ENCODE results near the gene PRR15L.
"Not testable (repeated sequence)": the region's sequence is repeated elsewhere in the genome, so short reads cannot be mapped to it uniquely, and the experiment has no call there.

Gene PRR15L

DNA sequence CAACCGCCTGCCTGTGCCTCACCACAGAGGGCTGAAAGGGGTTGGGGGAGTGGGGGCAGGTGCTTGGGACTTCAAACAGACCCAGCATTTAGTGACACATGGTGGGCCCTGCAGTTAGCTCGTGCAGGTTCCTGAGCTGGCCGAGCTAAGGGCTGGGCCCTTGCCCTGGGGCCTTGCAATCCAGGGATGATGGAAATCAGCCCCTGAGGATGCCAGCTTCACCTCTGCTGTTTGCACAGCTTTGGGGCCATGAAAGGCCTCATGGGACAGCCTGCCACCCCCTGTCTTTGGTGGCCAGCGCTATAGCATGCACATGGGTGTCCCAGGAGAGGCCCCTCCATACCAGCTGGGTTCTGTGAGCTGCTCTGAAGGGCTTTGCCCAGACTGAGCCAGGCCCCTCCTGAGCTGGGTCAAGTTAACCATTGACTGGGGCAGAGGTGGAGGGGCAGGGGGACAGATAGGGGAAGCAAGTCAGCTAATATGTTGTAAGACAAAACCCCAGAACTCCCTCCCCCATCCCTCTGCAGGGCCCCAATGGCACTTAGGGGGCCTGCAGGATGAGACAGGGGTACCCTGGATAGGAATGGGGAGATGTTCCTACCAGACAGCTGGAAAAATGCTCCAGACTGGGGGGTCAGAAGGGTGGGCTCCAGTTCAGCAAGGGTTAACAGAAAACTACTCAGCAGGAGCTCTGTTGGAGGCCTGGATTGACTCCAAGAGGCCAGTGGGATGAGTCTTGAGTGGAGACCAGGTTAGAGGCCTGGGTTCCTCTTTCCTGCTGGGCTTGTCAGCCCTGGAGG, 692 bp downstream of the PRR15L start:
- DNase-seq, result no peak

DNA sequence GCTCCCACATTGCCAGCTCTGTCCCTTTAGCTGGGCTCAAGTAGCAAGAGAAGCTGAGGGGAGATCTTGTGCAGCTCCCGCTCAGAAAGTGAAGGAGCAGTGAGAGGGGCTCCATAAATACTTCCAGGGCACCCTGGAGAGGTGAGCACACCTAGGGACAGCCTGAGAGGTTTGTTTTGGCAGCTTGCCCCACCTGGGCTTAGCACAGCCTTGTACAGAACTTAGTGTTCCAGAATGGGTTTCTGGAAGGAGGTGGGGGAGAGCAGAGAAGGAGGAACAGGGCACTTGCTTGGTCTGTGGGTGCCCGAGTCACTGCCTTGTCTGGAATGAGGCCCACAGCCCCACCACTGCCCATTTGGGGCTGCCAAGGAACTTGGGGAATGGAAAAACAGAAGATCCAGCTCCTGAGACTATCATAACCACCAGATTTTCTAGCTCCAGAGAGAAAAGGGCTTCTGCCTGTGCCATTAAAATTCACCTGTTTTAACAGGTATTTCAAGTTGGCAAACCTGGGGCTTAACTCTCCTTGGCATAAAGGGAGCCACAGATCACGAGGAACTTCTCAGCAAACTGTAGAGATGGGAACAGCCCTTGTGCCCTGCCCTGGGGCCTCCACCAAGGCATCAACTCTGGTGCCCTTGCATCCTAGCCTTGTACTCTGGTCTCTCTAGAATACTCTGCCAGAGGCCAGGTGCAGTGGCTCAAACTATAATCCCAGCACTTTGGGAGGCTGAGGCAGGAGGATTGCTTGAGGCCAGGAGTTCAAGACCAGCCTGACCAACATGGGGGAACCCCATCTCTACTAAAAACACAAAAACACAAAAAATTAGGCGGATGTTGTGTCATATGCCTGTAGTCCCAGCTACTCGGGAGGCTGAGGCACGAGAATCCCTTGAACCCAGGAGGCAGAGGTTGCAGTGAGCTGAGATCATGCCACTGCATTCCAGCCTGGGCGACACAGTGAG, 1.9 kb downstream of the PRR15L start:
- DNase-seq, result no peak

DNA sequence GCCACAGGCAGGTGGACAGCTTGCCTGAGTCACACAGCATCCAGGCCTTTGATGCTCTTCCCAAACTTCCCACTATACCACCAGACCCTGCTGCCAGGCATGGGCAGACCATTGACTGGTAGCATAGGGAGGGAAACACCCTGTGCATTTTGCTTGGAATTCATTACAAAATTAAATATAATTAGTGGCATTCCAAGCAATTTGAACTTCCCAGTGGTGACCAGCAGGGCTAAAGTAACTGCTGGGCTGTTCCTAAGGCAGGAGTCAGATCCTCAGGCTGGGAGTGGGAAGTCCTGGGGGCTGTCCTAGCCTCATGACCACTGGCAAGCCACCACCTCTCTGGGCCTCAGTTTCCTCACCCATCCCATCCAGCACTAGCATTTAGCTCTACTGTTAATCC, 3.8 kb downstream of the PRR15L start:
- DNase-seq, result no peak

DNA sequence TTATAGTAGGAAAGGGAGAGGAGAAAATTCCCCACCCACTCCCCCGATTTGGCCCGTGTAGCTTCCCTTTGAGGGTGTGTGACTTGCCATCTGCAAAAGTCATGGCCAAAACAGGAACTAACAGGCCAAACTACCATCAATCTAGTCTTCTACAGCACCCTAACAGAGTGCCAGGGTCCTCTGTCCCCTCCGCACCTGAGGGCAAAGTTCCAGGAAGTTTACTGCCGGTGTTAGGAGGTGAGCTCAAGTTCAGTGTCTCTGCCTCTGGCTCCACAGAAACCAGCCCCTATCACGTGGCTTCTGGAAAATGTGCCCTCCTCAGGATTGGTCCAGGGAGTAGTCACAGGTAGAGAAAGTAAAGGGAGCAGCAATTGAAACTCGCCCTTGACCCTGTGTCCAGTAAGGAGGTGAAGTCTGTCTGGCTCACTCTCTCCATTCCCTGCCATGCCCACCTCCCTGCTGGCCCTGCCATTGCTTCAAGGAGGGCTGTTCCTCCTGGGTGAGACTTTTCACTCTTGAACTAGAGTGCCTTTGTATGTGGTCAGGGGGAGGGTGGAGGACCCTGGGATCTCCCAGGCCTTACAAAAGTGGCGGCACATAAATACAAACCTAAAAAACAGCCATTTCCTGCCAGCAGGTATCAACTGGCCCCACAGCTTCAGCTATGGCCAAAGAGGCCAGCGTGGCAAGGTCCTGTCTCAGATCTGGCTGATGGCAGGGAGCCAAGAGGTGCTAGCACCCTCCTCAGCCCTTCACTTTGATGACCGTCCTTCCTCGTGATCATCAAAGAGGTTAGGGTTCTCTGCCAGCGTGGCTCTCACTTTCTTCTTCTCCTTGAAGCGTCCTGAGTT, 5.3 kb downstream of the PRR15L start:
- DNase-seq, result no peak

DNA sequence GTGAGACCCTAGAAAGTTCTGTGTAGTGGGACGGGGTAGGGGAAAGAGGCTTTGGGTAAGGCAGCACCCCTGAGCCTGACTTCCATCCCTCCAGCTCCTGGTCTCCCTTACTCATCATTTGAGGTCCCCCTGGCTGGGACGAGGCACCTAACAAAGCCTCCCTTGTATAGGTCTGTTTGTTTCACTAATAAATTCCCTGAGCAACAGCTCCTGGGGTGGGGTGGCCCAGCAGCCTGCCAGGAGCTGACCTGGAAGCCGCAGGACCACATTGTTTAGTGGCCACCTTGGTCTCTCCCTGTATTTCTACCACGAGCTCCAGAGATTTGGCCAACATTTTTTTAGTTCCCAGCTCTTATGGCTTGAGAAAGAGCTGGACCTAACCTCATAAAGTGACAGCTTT, 7.2 kb downstream of the PRR15L start:
- no peak for DNase-seq

DNA sequence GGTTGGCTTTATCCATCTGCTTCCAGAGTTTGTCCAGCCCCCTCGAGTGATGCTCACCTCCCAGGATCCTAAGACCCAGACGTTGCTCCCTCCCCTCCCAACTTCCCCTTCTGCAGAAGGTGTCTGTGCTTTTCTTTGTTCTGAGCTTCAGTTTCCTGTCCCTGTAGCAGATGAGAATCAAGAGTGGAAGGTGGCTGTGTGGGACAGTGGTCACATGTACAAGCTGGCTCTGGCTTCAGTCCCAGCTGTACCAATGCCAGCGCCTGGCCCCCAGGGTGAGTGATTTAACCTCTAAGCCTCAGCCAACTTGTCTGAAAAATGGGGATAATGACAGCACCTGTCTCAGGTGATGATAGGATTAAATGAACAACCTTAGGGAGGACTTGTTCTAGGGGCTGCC, 7.7 kb downstream of the PRR15L start:
- no peak for DNase-seq

DNA sequence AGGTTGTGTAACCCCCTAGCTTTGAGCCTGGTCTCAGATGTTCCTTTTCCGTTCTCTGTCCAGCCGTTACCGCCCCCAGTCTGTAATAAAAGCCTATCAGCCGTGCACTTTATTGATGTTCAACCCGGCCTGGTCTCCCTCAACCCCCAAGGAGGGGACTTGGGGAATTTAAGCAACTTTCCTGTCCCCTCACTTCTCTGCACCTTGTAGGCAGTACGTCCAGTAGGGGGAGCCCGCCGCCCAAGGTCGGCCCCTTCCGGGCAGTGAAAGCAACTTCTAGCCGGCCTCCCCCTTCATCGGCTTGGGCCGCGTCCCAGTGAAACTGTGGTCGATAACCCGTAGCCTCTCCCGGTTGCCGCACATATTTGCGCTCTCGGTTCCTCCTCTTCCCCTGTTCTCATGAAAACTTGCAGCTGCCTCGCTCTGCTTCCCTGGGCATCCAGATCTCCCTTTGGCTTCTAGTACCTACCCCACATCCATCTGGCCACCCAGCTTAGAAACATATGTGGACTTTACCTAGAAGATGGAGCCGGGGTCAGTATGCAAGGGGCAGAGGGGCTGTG, 8.4 kb downstream of the PRR15L start:
- peak; percentile 91 for DNase-seq

DNA sequence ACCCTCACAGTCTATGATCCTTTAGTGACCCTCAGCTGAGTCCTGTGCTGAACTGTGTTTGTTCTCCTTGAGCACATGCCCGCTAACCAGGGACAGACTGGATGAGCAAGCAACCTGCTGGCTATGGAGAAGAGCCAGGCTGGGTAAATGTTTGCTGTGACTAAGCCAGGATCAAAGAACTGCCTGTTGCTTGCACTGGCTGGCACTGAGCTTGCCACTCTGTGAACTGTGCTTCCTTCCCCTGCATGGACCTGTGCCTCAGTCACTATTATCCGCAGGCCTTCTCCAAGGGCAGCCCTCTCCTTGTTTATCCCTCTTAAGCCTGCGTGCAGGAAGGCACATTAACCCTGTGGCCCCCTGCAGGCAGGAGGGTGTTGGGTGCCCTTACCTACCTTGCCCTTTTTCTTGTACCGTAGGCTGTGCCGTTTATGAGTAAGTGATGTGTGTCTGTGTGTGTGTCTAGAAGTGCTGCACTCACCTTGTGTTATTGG, 8.9 kb downstream of the PRR15L start:
- no peak for DNase-seq

DNA sequence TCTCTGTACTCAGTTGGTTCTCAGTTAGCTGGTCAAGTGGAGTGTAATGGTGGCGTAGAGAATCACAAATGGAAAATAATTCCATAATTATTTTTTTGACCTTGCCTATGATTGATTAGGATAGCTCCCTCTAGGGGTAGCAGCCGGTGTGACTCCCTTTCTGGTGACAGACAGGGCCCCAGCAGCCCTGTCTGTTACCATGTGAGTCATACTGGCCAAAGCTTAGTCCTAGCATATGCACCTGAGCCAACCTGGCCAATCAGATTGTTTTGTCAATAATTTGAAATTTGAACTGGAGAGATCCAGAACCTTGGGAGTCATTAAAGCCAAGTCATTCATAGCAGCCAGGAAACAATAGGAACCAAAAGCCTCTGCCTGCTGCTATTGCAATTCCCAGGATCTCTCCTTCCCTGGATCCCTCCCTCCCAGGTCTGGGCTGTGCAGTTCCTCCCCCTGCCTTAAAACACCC, 10.7 kb downstream of the PRR15L start:
- DNase-seq, result peak; percentile 88

DNA sequence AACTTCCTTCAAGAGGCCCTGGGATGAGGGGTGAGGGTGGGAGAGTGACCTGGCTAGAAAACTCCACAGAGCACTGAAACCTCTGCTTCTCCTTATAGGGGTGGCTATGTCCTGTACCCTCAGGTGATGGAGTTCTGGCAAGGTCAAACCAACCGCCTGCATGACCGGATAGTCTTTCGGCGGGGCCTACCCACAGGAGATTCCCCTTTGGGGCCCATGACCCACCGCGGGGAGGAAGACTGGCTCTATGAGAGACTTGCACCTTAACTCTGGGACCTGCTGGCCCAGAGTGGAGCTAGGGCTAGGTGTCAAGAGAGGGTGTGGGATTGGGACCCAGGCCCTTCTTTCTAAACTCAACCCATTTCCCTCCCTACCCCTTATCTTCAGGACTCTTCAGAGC, 11.2 kb downstream of the PRR15L start:
- no peak for DNase-seq

DNA sequence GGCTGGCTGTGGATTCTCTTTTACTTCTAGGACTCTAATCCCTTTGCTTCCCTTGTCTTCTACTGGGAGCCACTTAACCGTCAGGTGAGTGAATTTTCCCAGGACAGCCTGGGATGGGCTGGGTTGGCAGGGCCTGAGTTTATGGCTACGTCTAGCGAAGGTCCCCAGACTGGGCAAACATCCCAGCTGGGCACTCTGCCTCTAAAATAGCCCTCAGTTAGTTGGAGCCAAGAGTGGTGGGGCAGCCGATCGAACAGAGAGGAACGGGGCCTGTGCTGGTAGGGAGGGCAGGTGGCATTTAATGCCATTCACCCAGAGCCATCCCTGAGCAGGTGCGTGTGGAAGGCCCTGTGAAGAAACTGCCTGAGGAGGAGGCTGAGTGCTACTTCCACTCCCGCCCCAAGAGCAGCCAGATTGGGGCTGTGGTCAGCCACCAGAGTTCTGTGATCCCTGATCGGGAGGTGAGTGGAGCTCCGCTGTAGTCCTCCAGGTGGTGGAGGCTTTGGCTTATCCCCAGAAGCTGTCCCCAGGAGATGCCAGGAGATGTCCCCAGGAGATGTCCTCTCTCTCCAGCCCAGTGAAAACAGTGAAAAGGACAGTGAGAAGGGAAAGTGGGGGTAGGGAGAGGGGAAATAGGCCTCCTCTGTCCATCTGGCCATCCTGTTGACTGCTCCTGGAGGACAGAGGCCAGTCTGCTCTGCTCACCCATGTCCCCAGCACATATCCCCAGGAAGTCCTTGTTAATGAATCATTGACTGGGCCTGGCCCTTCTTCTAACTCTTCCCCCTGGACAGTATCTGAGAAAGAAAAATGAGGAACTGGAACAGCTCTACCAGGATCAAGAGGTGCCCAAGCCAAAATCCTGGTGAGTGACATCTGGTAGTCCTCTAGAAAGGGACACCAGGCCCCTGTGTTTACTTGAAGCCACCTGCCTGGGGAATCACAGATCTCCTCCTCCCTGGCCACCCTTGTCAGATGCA, 11.9 kb downstream of the PRR15L start:
- no peak for DNase-seq

DNA sequence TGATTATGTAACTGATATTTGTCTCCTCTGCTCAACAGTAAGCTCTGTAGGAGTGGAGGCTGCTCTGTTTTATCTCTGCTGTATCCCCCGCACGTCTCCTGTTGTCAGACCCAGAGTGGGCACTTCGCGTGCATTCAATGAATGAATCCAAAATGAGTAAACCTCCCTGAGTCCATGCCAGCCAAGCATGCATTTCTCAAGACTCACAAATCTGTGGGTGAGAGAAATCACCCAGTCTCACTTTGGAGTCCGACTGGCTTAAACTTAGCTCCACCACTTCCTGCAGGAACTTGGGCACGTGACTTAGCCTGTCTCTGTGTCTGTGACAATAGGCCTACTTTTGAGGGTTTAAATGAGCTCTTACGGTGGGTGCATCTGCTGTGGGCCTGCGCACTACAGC, 12.6 kb downstream of the PRR15L start:
- no peak for DNase-seq

DNA sequence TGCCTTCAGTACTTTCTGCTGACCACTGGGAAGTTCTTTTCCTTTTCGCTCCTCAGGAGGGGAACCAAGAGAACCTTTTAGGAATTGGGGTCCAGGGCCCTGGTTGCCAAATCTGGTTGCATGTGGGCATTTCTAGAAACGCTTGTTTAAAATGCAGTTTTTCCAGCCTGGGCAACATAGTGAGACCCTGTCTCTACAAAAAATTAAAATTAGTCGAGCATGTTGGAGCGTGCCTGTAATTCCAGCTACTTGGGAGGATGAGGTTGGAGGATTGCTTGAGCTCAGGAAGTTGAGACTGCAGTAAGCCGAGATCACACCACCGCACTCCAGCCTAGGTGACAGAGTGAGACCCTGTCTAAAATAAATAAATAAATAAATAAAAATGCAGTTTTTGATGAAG, 15.1 kb downstream of the PRR15L start:
- no peak for DNase-seq

DNA sequence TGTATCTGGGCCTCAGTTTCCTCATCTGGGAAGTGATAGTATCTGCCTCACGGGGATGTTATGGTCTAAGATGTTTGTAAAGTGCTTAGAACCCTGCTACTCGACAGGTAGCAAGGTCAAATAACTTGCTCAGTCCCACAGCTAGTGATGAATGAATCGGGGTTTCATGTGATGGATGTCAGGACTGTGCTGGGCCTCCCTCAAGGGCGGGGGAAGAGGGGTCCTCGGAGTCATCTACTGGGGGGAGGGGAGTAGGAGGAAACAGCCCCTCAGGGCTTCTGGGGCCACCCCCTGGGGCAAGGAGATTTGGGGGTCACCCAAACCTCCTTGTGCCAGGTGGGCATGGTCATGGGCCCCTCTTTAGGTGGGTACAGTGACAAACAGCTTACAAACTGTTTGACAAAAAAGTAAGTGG, 15.6 kb downstream of the PRR15L start:
- DNase-seq, result no peak

DNA sequence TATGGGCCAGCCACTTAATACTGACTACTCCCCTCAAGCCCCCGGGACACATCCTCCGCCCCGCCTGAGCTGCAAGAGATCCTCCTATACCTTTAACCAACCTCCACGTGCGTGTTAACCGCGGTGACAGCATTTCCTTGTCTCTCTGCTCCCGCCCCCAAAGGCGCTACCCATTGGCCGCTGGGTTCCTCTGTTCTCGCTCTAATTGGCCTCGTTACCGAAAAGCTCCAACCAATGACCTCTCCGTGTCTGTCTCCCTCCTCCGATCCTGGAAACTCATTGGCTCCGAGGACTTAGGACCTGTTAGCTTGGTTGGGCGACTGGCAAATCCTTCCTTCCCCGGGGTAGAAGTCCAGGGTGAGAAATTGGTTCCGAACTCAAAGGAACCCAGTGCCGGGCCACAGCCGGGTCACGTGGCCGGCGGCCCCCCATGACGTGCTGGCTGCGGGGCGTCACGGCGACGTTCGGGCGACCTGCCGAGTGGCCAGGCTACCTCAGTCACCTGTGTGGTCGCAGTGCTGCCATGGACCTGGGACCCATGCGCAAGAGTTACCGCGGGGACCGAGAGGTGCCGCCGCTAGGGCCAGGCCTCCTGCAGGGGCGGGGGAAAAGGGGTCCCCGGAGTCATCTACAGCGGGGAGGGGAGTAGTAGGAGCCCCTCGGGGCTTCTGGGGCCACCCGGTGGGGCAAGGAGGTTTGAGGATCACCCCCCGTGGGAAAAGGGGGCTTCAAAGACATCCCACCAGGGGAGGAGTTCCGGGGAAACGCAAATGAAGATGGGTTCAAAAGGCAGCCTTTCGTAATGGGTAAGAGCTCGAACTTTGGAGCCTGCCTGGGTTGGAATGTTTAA, 16.2 kb downstream of the PRR15L start, which contains the start of gene PNPO:
PNPO (plus strand) TSS at position 326 of the 850 bp plus-strand sequence; CDS start at position 431, 105 bp downstream.
- peak; percentile 99 for DNase-seq

DNA sequence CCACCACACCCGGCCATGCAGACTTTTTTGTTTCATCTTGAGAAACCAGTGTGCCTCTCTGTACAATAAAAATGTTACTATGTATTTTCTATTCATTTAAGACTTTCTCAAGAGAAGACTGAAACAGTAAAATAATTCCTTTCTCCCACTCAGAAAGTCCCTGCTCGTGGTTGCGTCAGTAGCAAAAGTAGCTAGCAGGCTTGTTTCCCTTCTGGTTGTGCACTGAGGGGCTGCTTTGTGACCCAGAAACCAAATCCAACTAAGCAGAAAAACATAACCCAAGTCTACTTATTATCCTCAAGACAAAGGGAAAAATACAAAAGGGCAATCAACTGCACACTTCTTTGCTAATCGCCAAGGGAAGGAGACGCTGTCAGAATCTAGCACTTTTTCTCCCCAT, 19.7 kb downstream of the PRR15L start:
- no peak for DNase-seq

DNA sequence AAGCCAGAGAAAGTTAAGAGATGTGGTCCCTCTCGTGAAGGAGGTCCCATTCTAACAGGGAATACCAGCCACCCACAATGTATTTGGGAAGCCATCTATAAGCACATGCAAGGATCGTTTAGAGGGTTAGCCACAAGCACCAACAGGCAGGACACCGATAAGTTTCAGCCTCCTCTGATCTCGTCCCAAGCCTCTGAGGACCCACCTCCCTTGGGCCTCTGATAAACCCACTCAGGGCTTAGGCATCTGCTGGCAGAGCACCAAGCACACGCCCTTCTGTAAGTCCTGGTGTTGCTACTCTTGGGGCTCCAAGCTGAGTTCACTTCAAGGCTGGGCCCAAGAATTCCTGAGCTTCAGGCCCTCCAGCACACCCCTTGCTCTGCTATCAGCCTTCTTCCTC, 21.7 kb downstream of the PRR15L start:
- DNase-seq, result peak; percentile 77

DNA sequence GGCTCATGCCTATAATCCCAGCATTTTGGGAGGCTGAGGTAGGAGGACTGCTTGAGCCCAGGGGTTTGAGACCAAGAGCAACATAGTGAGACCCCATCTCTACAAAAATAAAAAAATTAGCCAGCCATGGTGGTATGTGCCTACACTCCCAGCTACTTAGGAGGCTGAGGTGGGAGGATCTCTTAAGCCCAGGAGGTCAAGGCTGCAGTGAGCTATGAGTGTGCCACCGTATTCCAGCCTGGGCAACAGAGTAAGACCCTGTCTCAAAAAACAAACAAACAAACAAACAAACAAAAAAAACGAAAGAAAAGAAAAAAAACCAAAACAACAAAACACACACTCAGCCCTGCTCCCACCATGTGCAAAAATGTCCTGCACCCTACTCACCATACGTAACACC, 22.2 kb downstream of the PRR15L start:
- DNase-seq, result not testable (repeated sequence)

DNA sequence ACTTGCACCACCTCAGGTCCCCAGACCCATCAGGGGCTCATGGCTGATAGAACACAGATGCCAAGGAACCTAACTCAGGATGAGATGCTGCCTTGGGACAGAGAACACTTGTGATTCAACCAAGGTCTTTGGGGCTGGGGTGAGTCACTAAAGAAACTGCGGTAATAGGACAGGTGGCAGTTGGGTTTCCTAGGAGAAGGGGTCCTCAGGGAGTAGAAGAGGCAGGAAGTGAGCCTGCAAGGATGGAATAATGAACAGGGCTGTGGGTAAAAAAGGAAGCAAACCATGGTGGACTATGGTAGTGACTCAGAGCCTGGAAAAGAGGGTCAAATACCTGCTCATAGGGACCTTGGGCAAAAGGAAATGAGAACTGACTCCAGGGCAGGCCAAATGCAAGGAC, 22.8 kb downstream of the PRR15L start:
- DNase-seq, result no peak

DNA sequence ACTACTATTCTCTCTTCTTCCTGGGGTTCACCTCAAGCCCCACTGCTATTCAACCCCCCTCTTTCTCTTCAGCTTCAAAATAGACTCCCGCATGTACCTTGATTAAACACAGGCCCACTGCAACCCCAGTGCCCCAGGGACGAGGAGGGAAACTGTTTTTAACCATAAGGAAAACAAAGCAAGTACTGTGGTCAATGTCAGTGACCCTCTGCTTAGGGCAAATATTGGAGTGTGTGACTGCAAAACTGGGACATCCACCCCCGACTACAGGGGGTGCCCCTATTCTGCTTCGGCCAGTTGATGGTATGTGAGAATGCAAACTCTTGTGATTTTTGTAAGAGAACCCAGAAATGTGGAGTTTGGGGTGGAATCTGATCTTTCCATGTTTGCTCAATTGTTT, 25.8 kb downstream of the PRR15L start:
- DNase-seq, result no peak
